H9 (cell line): ENCODE results near the gene SEMA5A. TPM values are rescaled to one million over a fixed set of nuclear protein-coding genes. Genes with fewer than 3 reads are reported as not detected.

Source experiments
- DNase-seq: peaks from one replicate; pipeline ENCODE4 v3.0.0-alpha.2; 2017
- H2AFZ ChIP-seq: one replicate; pipeline ENCODE4 v1.6.1; 2013; ENCODE audit warnings: mild to moderate bottlenecking, low read length, control low read depth, moderate library complexity
- H2AK5ac ChIP-seq: 2 replicates; pipeline ENCODE4 v1.6.1; 2013; ENCODE audit warnings: low read length, control low read depth, mixed read lengths; ENCODE audit not compliant: insufficient read length
- H2BK120ac ChIP-seq: one replicate; pipeline ENCODE4 v1.6.1; 2013; ENCODE audit warnings: low read depth, mild to moderate bottlenecking, low read length, control low read depth, inconsistent platforms; ENCODE audit not compliant: poor library complexity, severe bottlenecking
- H2BK12ac ChIP-seq: 2 replicates; pipeline ENCODE4 v1.6.1; 2013; ENCODE audit warnings: low read length, control low read depth, mixed read lengths, low read depth; ENCODE audit not compliant: insufficient read length
- H2BK15ac ChIP-seq: 2 replicates; pipeline ENCODE4 v1.6.1; 2013; ENCODE audit warnings: low read depth, low read length, control low read depth
- H2BK20ac ChIP-seq: one replicate; pipeline ENCODE4 v1.6.1; 2013; ENCODE audit warnings: low read depth, mild to moderate bottlenecking, low read length, control low read depth, inconsistent platforms; ENCODE audit not compliant: poor library complexity, severe bottlenecking
- H2BK5ac ChIP-seq: 2 replicates; pipeline ENCODE4 v1.6.1; 2013; ENCODE audit warnings: low read length, control low read depth, mixed read lengths; ENCODE audit not compliant: insufficient read length
- H3K14ac ChIP-seq: 2 replicates; pipeline ENCODE4 v1.6.1; 2013; ENCODE audit warnings: low read length, control low read depth; ENCODE audit not compliant: insufficient read depth
- H3K18ac ChIP-seq: 2 replicates; pipeline ENCODE4 v1.6.1; 2013; ENCODE audit warnings: low read depth, mild to moderate bottlenecking, mixed read lengths, low read length, control low read depth; ENCODE audit not compliant: insufficient read length
- H3K23ac ChIP-seq: 2 replicates; pipeline ENCODE4 v1.6.1; 2013; ENCODE audit warnings: low read length, control low read depth, mixed read lengths, low read depth; ENCODE audit not compliant: insufficient read length
- H3K23me2 ChIP-seq: 2 replicates; pipeline ENCODE4 v1.6.1; 2013; ENCODE audit warnings: low read depth, mild to moderate bottlenecking, mixed read lengths, low read length, control low read depth; ENCODE audit not compliant: insufficient read length, poor library complexity, severe bottlenecking
- H3K27ac ChIP-seq: 2 replicates; pipeline ENCODE4 v1.5.1; 2013; ENCODE audit warnings: low read length, control low read depth, mixed read lengths, low read depth; ENCODE audit not compliant: insufficient read length
- H3K27me3 ChIP-seq: 2 replicates; pipeline ENCODE4 v1.6.1; 2013; ENCODE audit warnings: low read length, control low read depth, inconsistent platforms; ENCODE audit not compliant: insufficient read depth
- H3K4ac ChIP-seq: 2 replicates; pipeline ENCODE4 v1.6.1; 2013; ENCODE audit warnings: low read depth, mild to moderate bottlenecking, control low read depth, inconsistent platforms, low read length, moderate library complexity
- H3K4me1 ChIP-seq: 2 replicates; pipeline ENCODE4 v1.6.1; 2013; ENCODE audit warnings: low read length, control low read depth, inconsistent platforms; ENCODE audit not compliant: insufficient read depth
- H3K4me2 ChIP-seq: 2 replicates; pipeline ENCODE4 v1.6.1; 2013; ENCODE audit warnings: low read length, control low read depth, mixed read lengths; ENCODE audit not compliant: insufficient read length, insufficient read depth
- H3K56ac ChIP-seq: 2 replicates; pipeline ENCODE4 v1.6.1; 2013; ENCODE audit warnings: low read depth, mild to moderate bottlenecking, mixed read lengths, low read length, control low read depth; ENCODE audit not compliant: insufficient read length
- H3K79me1 ChIP-seq: 2 replicates; pipeline ENCODE4 v1.6.1; 2013; ENCODE audit warnings: low read depth, mild to moderate bottlenecking, moderate library complexity, low read length, control low read depth, inconsistent platforms; ENCODE audit not compliant: insufficient read depth, poor library complexity, severe bottlenecking
- H3K79me2 ChIP-seq: 2 replicates; pipeline ENCODE4 v1.6.1; 2013; ENCODE audit warnings: low read length, control low read depth, inconsistent platforms; ENCODE audit not compliant: insufficient read depth
- H3K9ac ChIP-seq: 2 replicates; pipeline ENCODE4 v1.6.1; 2013; ENCODE audit warnings: low read length, control low read depth, mixed read lengths; ENCODE audit not compliant: insufficient read length; ENCODE audit errors: extremely low read depth
- H3K9me3 ChIP-seq: one replicate; pipeline ENCODE4 v1.6.1; 2013; ENCODE audit warnings: low read depth, low read length, inconsistent platforms; ENCODE audit not compliant: control insufficient read depth
- H3T11ph ChIP-seq: one replicate; pipeline ENCODE4 v1.6.1; 2013; ENCODE audit warnings: mild to moderate bottlenecking, low read length, control low read depth, inconsistent platforms
- H4K20me1 ChIP-seq: one replicate; pipeline ENCODE4 v1.6.1; 2013; ENCODE audit not compliant: control insufficient read depth, insufficient read length, insufficient read depth
- H4K5ac ChIP-seq: 2 replicates; pipeline ENCODE4 v1.6.1; 2013; ENCODE audit warnings: low read depth, mild to moderate bottlenecking, mixed read lengths, low read length, control low read depth; ENCODE audit not compliant: insufficient read length
- H4K8ac ChIP-seq: replicated peaks from 2 replicates; pipeline ENCODE4 v1.6.1; 2013; ENCODE audit warnings: low read length, control low read depth, mixed read lengths, low read depth; ENCODE audit not compliant: insufficient read length
- H4K91ac ChIP-seq: 2 replicates; pipeline ENCODE4 v1.6.1; 2013; ENCODE audit warnings: low read depth, mild to moderate bottlenecking, moderate library complexity, mixed read lengths, low read length, control low read depth; ENCODE audit not compliant: insufficient read length
- H3K27ac Mint-ChIP-seq, 3 experiments: 2 replicates in 2 of 3; 3 replicates in 1 of 3; pipeline ENCODE4 v1.8.0; 2020 to 2021; ENCODE audit warnings: mixed read lengths in 3 of 3, mild to moderate bottlenecking in 1 of 3, moderate library complexity in 1 of 3
- H3K27me3 Mint-ChIP-seq: 2 replicates; pipeline ENCODE4 v1.8.0; 2021; ENCODE audit warnings: low read depth, mild to moderate bottlenecking, moderate library complexity, mixed read lengths
- H3K36me3 Mint-ChIP-seq, 3 experiments: 2 replicates in 2 of 3; 3 replicates in 1 of 3; pipeline ENCODE4 v1.8.0; 2020 to 2021; ENCODE audit warnings: low read depth in 3 of 3, mixed read lengths in 3 of 3; ENCODE audit not compliant: insufficient read depth in 1 of 3
- H3K4me1 Mint-ChIP-seq, 2 experiments: 2 replicates each; pipeline ENCODE4 v1.8.0; 2020; ENCODE audit warnings: mixed read lengths in 2 of 2
- H3K4me3 Mint-ChIP-seq, 2 experiments: 2 replicates in 1 of 2; 3 replicates in 1 of 2; pipeline ENCODE4 v1.8.0; 2020 to 2021; ENCODE audit warnings: mild to moderate bottlenecking in 2 of 2, mixed read lengths in 2 of 2, moderate library complexity in 1 of 2
- H3K9me3 Mint-ChIP-seq, 2 experiments: 2 replicates in 1 of 2; 3 replicates in 1 of 2; pipeline ENCODE4 v1.8.0; 2020; ENCODE audit warnings: mild to moderate bottlenecking in 2 of 2, mixed read lengths in 2 of 2, moderate library complexity in 1 of 2
- WGBS: extraction: QIAGEN DNeasy Blood & Tissue Kit; methylation state at CpG from one replicate; pipeline ENCODE4 v1.1.7; 2013; ENCODE audit warnings: missing lambda C conversion rate, low lambda C conversion rate, mixed read lengths; ENCODE audit not compliant: insufficient read length; ENCODE audit errors: extremely low coverage; 5-methylcytosine and 5-hydroxymethylcytosine counted together
- total RNA-seq: library from RNA; stranded (reverse); gene quantifications from 2 replicates; pipeline ENCODE4 v1.2.1, GENCODE V29; 2021
- TF ChIP-seq, protein P1 (sequence below): fragments of 200-600 bp; sonication (generic); conservative IDR thresholded peaks from 3 replicates; pipeline ENCODE4 v1.8.0; 2021; ENCODE audit warnings: antibody characterized with exemption, mild to moderate bottlenecking

The SEMA5A gene
- total RNA-seq, 1 experiment from 2014 or later, result 4.3 TPM

DNA sequence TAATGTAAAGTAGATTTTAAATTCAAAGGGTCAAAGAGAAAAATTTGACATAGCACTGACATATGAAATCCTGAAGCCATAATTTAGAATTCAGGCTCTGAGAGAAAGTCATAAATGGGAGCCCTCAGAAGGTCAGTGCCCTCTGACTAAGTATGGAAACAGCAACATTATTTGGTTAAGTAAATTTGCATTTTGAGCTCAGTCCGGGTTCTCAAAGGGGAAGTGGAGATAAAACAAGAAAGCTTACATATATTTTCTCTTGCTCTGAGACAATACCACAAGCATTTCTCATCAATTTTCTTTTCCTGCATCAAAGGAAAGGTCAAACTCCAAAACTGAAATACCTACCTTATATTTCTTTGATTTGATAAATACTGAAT lies 348.0 kb downstream of the SEMA5A start:
- Histone ChIP-seq H3K4me2 (no peak overlapping the region), H3K23me2 (no peaks in the 10 kb centered on the region), H2BK5ac (no peak overlapping the region), H2BK15ac (no peak overlapping the region), H3K4ac (no peak overlapping the region), H3K14ac (no peak overlapping the region), H2BK20ac (no peak overlapping the region), H4K8ac (no peak overlapping the region), H3K4me1 (no peaks in the 10 kb centered on the region), H3T11ph (no peak overlapping the region), H2BK12ac (no peak overlapping the region), H2AFZ (no peak overlapping the region), H3K56ac (no peak overlapping the region), H3K9me3 (no peaks in the 10 kb centered on the region), H4K91ac (no peak overlapping the region), H3K23ac (no peak overlapping the region), H3K27me3 (no peaks in the 10 kb centered on the region), H3K18ac (no peak overlapping the region), H2BK120ac (no peak overlapping the region), H4K5ac (no peak overlapping the region), H3K79me1 (no peaks in the 10 kb centered on the region), H3K9ac (no peak overlapping the region), H4K20me1 (no peaks in the 10 kb centered on the region), H3K27ac (no peak overlapping the region), H2AK5ac (no peak overlapping the region), H3K79me2 (no peaks in the 10 kb centered on the region)
- DNase-seq, result no peak
- Mint-ChIP-seq H3K9me3 (no peaks in the 10 kb centered on the region), H3K36me3 (peaks cover 0 to 4% (median 1%) of the 10 kb centered on the region in 3 experiments; a peak in 1 of 7 replicates), H3K27me3 (no peaks in the 10 kb centered on the region), H3K27ac (no peak overlapping the region), H3K4me3 (no peak overlapping the region), H3K4me1 (peaks cover 6 to 12% of the 10 kb centered on the region in 2 experiments)
- TF ChIP-seq, protein P1, sequence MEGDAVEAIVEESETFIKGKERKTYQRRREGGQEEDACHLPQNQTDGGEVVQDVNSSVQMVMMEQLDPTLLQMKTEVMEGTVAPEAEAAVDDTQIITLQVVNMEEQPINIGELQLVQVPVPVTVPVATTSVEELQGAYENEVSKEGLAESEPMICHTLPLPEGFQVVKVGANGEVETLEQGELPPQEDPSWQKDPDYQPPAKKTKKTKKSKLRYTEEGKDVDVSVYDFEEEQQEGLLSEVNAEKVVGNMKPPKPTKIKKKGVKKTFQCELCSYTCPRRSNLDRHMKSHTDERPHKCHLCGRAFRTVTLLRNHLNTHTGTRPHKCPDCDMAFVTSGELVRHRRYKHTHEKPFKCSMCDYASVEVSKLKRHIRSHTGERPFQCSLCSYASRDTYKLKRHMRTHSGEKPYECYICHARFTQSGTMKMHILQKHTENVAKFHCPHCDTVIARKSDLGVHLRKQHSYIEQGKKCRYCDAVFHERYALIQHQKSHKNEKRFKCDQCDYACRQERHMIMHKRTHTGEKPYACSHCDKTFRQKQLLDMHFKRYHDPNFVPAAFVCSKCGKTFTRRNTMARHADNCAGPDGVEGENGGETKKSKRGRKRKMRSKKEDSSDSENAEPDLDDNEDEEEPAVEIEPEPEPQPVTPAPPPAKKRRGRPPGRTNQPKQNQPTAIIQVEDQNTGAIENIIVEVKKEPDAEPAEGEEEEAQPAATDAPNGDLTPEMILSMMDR, result no peak
- WGBS, result no CpG with 5 or more reads among the region's 1 CpG
